ENCODE data around the gene MYO7B. TPM values are rescaled to one million over a fixed set of nuclear protein-coding genes. Genes with fewer than 3 reads are reported as not detected.

Gene MYO7B
- total RNA-seq, 6 experiments from 2014 or later, result 0.74 to 1.3 (median 0.98) TPM

GRCh38 chr2:127591221-127591923, 55.9 kb downstream of the MYO7B start:
- TF ChIP-seq CTCF (IDR thresholded peaks at IDR 0.05), result peak; percentile 92
- Mint-ChIP-seq H3K9me3 (peaks cover 6% of the 10 kb centered on the region; the same call in 1 of the 2 replicates), H3K27me3 (ENCODE audit: insufficient read depth) (peaks cover 4% of the 10 kb centered on the region; the same call in 1 of the 2 replicates), H3K4me3 (no peak overlapping the region), H3K36me3 (ENCODE audit: low read depth) (peaks cover 7% of the 10 kb centered on the region), H3K4me1 (ENCODE audit: low read depth) (peaks cover 18% of the 10 kb centered on the region), H3K27ac (no peak overlapping the region)
- peak; percentile 26 for DNase-seq

- H3K9me3 Mint-ChIP-seq, result peaks cover 8% of the 10 kb centered on the region; the same call in 1 of the 2 replicates
- H3K27me3 Mint-ChIP-seq (ENCODE audit: insufficient read depth), result peaks cover 1% of the 10 kb centered on the region; the same call in 1 of the 2 replicates
- no peak overlapping the region for H3K4me3 Mint-ChIP-seq
- no peak overlapping the region for H3K27ac Mint-ChIP-seq
- H3K4me1 Mint-ChIP-seq (ENCODE audit: low read depth), result peaks cover 21% of the 10 kb centered on the region
- no peak for DNase-seq
- H3K36me3 Mint-ChIP-seq (ENCODE audit: low read depth), result peaks cover 9% of the 10 kb centered on the region
- no peak for TF ChIP-seq CTCF (IDR thresholded peaks at IDR 0.05)
Measured at GRCh38 chr2:127592761-127593227, 57.3 kb downstream of the MYO7B start.

- Mint-ChIP-seq H3K9me3 (peaks cover 14% of the 10 kb centered on the region), H3K27me3 (ENCODE audit: insufficient read depth) (peaks cover 1% of the 10 kb centered on the region; the same call in 1 of the 2 replicates), H3K4me3 (no peak overlapping the region), H3K4me1 (ENCODE audit: low read depth) (peaks cover 28% of the 10 kb centered on the region), H3K27ac (no peak overlapping the region), H3K36me3 (ENCODE audit: low read depth) (peaks cover 16% of the 10 kb centered on the region)
- TF ChIP-seq CTCF (IDR thresholded peaks at IDR 0.05), result no peak
- no peak for DNase-seq
Measured at GRCh38 chr2:127593228-127594115, 58.0 kb downstream of the MYO7B start.

- DNase-seq, result no peak
- Mint-ChIP-seq H3K36me3 (ENCODE audit: low read depth) (peaks cover 21% of the 10 kb centered on the region), H3K4me3 (no peak overlapping the region), H3K9me3 (peaks cover 21% of the 10 kb centered on the region), H3K4me1 (ENCODE audit: low read depth) (peaks cover 35% of the 10 kb centered on the region), H3K27me3 (ENCODE audit: insufficient read depth) (no peaks in the 10 kb centered on the region), H3K27ac (no peak overlapping the region)
- TF ChIP-seq CTCF (IDR thresholded peaks at IDR 0.05), result no peak
Measured at GRCh38 chr2:127594116-127594591, 58.7 kb downstream of the MYO7B start.

- Mint-ChIP-seq H3K27me3 (ENCODE audit: insufficient read depth) (no peaks in the 10 kb centered on the region), H3K27ac (no peak overlapping the region), H3K36me3 (ENCODE audit: low read depth) (peaks cover 39% of the 10 kb centered on the region), H3K4me3 (no peak overlapping the region), H3K9me3 (peaks cover 37% of the 10 kb centered on the region), H3K4me1 (ENCODE audit: low read depth) (peaks cover 44% of the 10 kb centered on the region)
- no peak for DNase-seq
- TF ChIP-seq CTCF (IDR thresholded peaks at IDR 0.05), result no peak
Measured at GRCh38 chr2:127596311-127597045, 61.0 kb downstream of the MYO7B start.

All from HFFc6 (cell line).